Stimulated activated CD8-positive, alpha-beta memory T cell treated with anti-CD3 and anti-CD28 coated beads, Interleukin-4, amount 100 ng/mL, for 4 hours (primary cell): ENCODE results near the gene CD302.
"Not testable (repeated sequence)": the region's sequence is repeated elsewhere in the genome, so short reads cannot be mapped to it uniquely, and the experiment has no call there.

Source experiments
- DNase-seq, 2 donors: peaks; one replicate each; pipeline ENCODE4 v3.0.0-alpha.2; 2020; ENCODE audit warnings: low read depth in 2 of 2, low spot score in 1 of 2

Gene CD302

GRCh38 chr2:159755014-159755413 lies 43.0 kb downstream of the CD302 start:
- DNase-seq: no peak

- DNase-seq: no peak
Measured at GRCh38 chr2:159753797-159754196, 44.2 kb downstream of the CD302 start.

- DNase-seq: no peak
Measured at GRCh38 chr2:159750873-159751272, 47.1 kb downstream of the CD302 start.

- DNase-seq: no peak
Measured at GRCh38 chr2:159748089-159748488, 49.9 kb downstream of the CD302 start.

- not testable (repeated sequence) for DNase-seq
Measured at GRCh38 chr2:159745237-159745636, 52.8 kb downstream of the CD302 start.

GRCh38 chr2:159744363-159744762 lies 53.6 kb downstream of the CD302 start:
- no peak for DNase-seq

- DNase-seq: no peak
Measured at GRCh38 chr2:159742846-159743245, 55.2 kb downstream of the CD302 start.

GRCh38 chr2:159738509-159739390 lies 59.3 kb downstream of the CD302 start:
- DNase-seq: no peak

- DNase-seq: no peak
Measured at GRCh38 chr2:159737917-159738296, 60.1 kb downstream of the CD302 start.

GRCh38 chr2:159737292-159737916 lies 60.6 kb downstream of the CD302 start:
- DNase-seq: no peak

GRCh38 chr2:159736048-159736447 lies 62.0 kb downstream of the CD302 start:
- DNase-seq: no peak

- DNase-seq: no peak
Measured at GRCh38 chr2:159735648-159736047, 62.4 kb downstream of the CD302 start.

GRCh38 chr2:159728629-159729028 lies 69.4 kb downstream of the CD302 start:
- no peak for DNase-seq

- DNase-seq: no peak
Measured at GRCh38 chr2:159725713-159726112, 72.3 kb downstream of the CD302 start.

GRCh38 chr2:159724795-159725572 lies 73.0 kb downstream of the CD302 start:
- DNase-seq: not testable (repeated sequence)

GRCh38 chr2:159722580-159722979 lies 75.4 kb downstream of the CD302 start:
- no peak for DNase-seq

GRCh38 chr2:159720676-159721075 lies 77.3 kb downstream of the CD302 start:
- no peak for DNase-seq
